GM21515 (cell line): ENCODE results near the gene POU6F1.

Experiments
- ATAC-seq: cut with Tn5 transposase; IDR thresholded peaks from one replicate; pipeline ENCODE4 v1.9.1; 2021; ENCODE audit not compliant: unreplicated experiment

POU6F1 gene

GRCh38 chr12:51171884-51172514 is 45.9 kb downstream of the POU6F1 start:
- no peak for ATAC-seq

GRCh38 chr12:51163795-51164194 is 54.1 kb downstream of the POU6F1 start:
- no peak for ATAC-seq

GRCh38 chr12:51162217-51162616 is 55.6 kb downstream of the POU6F1 start:
- ATAC-seq, result no peak

DNA sequence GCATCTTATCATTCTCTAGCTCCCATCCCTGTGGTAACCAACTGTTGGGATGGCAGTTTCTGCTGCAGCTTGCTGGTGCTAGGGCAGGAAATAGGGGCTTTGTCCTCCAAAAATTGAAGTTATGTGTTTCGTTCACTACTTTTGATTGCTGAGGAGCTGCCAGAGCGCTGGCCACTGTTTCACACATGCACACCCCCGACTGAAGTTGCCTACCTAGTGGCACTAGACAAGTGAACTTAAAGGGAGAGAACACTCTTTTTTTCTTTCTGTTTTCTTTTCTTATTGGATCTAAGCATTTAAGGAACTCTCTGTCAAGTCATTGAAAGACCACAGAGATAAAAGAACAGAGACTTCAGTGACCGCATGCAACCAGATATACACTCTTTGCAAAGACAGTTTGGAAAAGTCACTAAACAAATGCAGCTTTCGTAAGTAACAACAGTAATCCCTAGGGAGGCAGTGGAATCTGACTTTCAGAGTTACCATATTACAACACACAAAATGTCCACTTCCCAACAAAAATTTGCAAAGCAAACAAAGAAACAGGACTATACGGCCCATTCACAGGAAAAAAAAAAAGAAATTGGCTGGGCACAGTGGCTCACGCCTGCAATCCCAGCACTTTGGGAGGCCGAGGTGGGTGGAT is 56.9 kb downstream of the POU6F1 start:
- no peak for ATAC-seq

- ATAC-seq, result no peak
Measured at GRCh38 chr12:51156245-51156765, 61.6 kb downstream of the POU6F1 start.

GRCh38 chr12:51152953-51153352 is 64.9 kb downstream of the POU6F1 start:
- no peak for ATAC-seq

GRCh38 chr12:51150777-51151176 is 67.1 kb downstream of the POU6F1 start:
- ATAC-seq, result no peak

- ATAC-seq, result no peak
Measured at GRCh38 chr12:51147309-51147708, 70.6 kb downstream of the POU6F1 start.

- ATAC-seq, result no peak
Measured at GRCh38 chr12:51139292-51139844, 78.5 kb downstream of the POU6F1 start.
